Activated T-helper 1 cell treated with anti-CD3 and anti-CD28 coated beads, Interleukin-2, amount 50 U/mL, for 16 hours (primary cell): ENCODE data around the gene LAMB3.

Source experiments
- DNase-seq, 2 donors: peaks; one replicate each; pipeline ENCODE4 v3.0.0-alpha.2; 2020; ENCODE audit warnings: low read depth in 1 of 2, low spot score in 1 of 2

Gene LAMB3

GRCh38 chr1:209662879-209663327 lies 10.7 kb upstream of the LAMB3 start:
- no peak for DNase-seq

- no peak for DNase-seq
Measured at GRCh38 chr1:209661071-209661470, 8.8 kb upstream of the LAMB3 start.

- DNase-seq: no peak
Measured at GRCh38 chr1:209659909-209660308, 7.7 kb upstream of the LAMB3 start.

- no peak for DNase-seq
Measured at GRCh38 chr1:209657918-209658317, 5.7 kb upstream of the LAMB3 start.

GRCh38 chr1:209657140-209657879 lies 5.1 kb upstream of the LAMB3 start:
- DNase-seq: no peak

GRCh38 chr1:209655411-209656231 lies 3.4 kb upstream of the LAMB3 start:
- DNase-seq: no peak

- DNase-seq: no peak
Measured at GRCh38 chr1:209653915-209654351, 1.7 kb upstream of the LAMB3 start.

- peak in 1 of 2 donors; percentile 14 for DNase-seq
Measured at GRCh38 chr1:209652873-209653401, 712 bp upstream of the LAMB3 start.

- peak; percentile 24 to 38 for DNase-seq
Measured at GRCh38 chr1:209651138-209651587, 1.1 kb downstream of the LAMB3 start.

GRCh38 chr1:209650454-209650853 lies 1.8 kb downstream of the LAMB3 start:
- no peak for DNase-seq

GRCh38 chr1:209648931-209649776 lies 3.1 kb downstream of the LAMB3 start:
- DNase-seq: no peak

GRCh38 chr1:209648346-209648745 lies 3.9 kb downstream of the LAMB3 start:
- no peak for DNase-seq

GRCh38 chr1:209647156-209647555 lies 5.1 kb downstream of the LAMB3 start:
- no peak for DNase-seq

- DNase-seq: no peak
Measured at GRCh38 chr1:209646558-209646957, 5.7 kb downstream of the LAMB3 start.

GRCh38 chr1:209645574-209646452 lies 6.4 kb downstream of the LAMB3 start:
- no peak for DNase-seq

GRCh38 chr1:209643285-209644020 lies 8.8 kb downstream of the LAMB3 start:
- DNase-seq: no peak

GRCh38 chr1:209642816-209643215 lies 9.4 kb downstream of the LAMB3 start:
- no peak for DNase-seq

GRCh38 chr1:209641832-209642172 lies 10.4 kb downstream of the LAMB3 start:
- no peak for DNase-seq

- no peak for DNase-seq
Measured at GRCh38 chr1:209635850-209636249, 16.4 kb downstream of the LAMB3 start.
